Colonic mucosa (tissue), 4 donors: ENCODE measurements around the gene RTF1. TPM values are rescaled to one million over a fixed set of nuclear protein-coding genes. Genes with fewer than 3 reads are reported as not detected.
A peak's percentile ranks its signal among the peaks of the same experiment; 100 is the strongest.

ENCODE experiments used
- DNase-seq: peaks from one replicate; pipeline ENCODE4 v3.0.0-alpha.2; 2020
- H3K27ac ChIP-seq: fragments of 200-600 bp; one replicate; pipeline ENCODE4 v1.8.0; 2021
- H3K27me3 ChIP-seq: fragments of 200-600 bp; one replicate; pipeline ENCODE4 v1.8.0; 2021
- H3K36me3 ChIP-seq: fragments of 200-600 bp; one replicate; pipeline ENCODE4 v1.8.0; 2021
- H3K4me1 ChIP-seq: fragments of 200-600 bp; one replicate; pipeline ENCODE4 v1.8.0; 2021; ENCODE audit warnings: mild to moderate bottlenecking
- H3K4me3 ChIP-seq: fragments of 200-600 bp; one replicate; pipeline ENCODE4 v1.8.0; 2021
- H3K9ac ChIP-seq, 2 donors: one replicate each; pipeline ENCODE4 v1.7.0; 2013; ENCODE audit warnings: control low read depth in 2 of 2, low read depth in 2 of 2, low read length in 2 of 2
- H3K9me3 ChIP-seq: fragments of 200-600 bp; one replicate; pipeline ENCODE4 v1.8.0; 2021
- CTCF ChIP-seq: fragments of 200-600 bp; IDR thresholded peaks from one replicate; pipeline ENCODE4 v1.8.0; 2022; ENCODE audit warnings: antibody characterized with exemption, mild to moderate bottlenecking
- intact Hi-C: fragments of 100-400 bp; cut with DNase I; formaldehyde crosslinking; loops from one replicate; pipeline ENCODE4 v1.14.1; 2022
- total RNA-seq, 2 donors: library from RNA; stranded (reverse); fragmentation: NEBNext Ultra II Directional in 1 of 2; extraction: Animal tissue kit (Norgen Biotek cat#: 25700) in 1 of 2; gene quantifications; one replicate each; pipeline ENCODE4 v1.2.1, GENCODE V29; 2021
- donor health status: healthy.
- donor health status: DM: no; HTN: no; CAD: no.
- donor health status: DM: no; HTN: no; CAD: no.

Gene RTF1
- total RNA-seq, 2 donors from 2014 or later = 21.0 to 28.7 TPM

- Histone ChIP-seq H3K27me3 (peaks cover 20% of the 10 kb centered on the region), H3K9ac (no peak overlapping the region), H3K36me3 (no peaks in the 10 kb centered on the region), H3K4me3 (no peak overlapping the region), H3K27ac (no peak overlapping the region), H3K4me1 (peaks cover 4% of the 10 kb centered on the region), H3K9me3 (no peaks in the 10 kb centered on the region)
- no peak for DNase-seq
- TF ChIP-seq CTCF = peak; percentile 17
- intact Hi-C loops = no loop called here
Observed at GRCh38 chr15:41506796-41507341, 90.0 kb downstream of the RTF1 start.

- TF ChIP-seq CTCF = no peak
- Histone ChIP-seq H3K9me3 (no peaks in the 10 kb centered on the region), H3K9ac (peak overlapping the region in 1 of 2 donors; percentile 46), H3K27ac (peak overlapping the region; percentile 47), H3K27me3 (peaks cover 22% of the 10 kb centered on the region), H3K36me3 (no peaks in the 10 kb centered on the region), H3K4me3 (no peak overlapping the region), H3K4me1 (peaks cover 4% of the 10 kb centered on the region)
- DNase-seq = peak; percentile 82
- intact Hi-C loops = no loop called here
Observed at GRCh38 chr15:41507820-41508290, 91.0 kb downstream of the RTF1 start.

GRCh38 chr15:41510728-41511127 is 93.8 kb downstream of the RTF1 start:
- Histone ChIP-seq H3K9ac (peak overlapping the region in 1 of 2 donors; percentile 34), H3K9me3 (no peaks in the 10 kb centered on the region), H3K27me3 (peaks cover 23% of the 10 kb centered on the region), H3K27ac (no peak overlapping the region), H3K4me1 (peaks cover 12% of the 10 kb centered on the region), H3K36me3 (no peaks in the 10 kb centered on the region), H3K4me3 (peak overlapping the region; percentile 40)
- no peak for TF ChIP-seq CTCF
- no peak for DNase-seq
- intact Hi-C loops = loop anchor here (5.0 kb wide), 1 partner anchor 38 kb away; no protein-coding TSS in a partner anchor

GRCh38 chr15:41511331-41511898 is 94.5 kb downstream of the RTF1 start:
- TF ChIP-seq CTCF = no peak
- Histone ChIP-seq H3K27me3 (peaks cover 23% of the 10 kb centered on the region), H3K36me3 (no peaks in the 10 kb centered on the region), H3K4me1 (peaks cover 12% of the 10 kb centered on the region), H3K4me3 (peak overlapping the region; percentile 40), H3K27ac (no peak overlapping the region), H3K9ac (peak overlapping the region in 1 of 2 donors; percentile 39), H3K9me3 (no peaks in the 10 kb centered on the region)
- peak; percentile 56 for DNase-seq
- intact Hi-C loops = loop anchor here (5.0 kb wide), 1 partner anchor 39 kb away; no protein-coding TSS in a partner anchor

GRCh38 chr15:41511899-41512369 is 95.0 kb downstream of the RTF1 start:
- Histone ChIP-seq H3K27ac (no peak overlapping the region), H3K4me1 (peaks cover 12% of the 10 kb centered on the region), H3K9me3 (no peaks in the 10 kb centered on the region), H3K9ac (peak overlapping the region; percentile 39 to 73), H3K4me3 (peak overlapping the region; percentile 40), H3K36me3 (no peaks in the 10 kb centered on the region), H3K27me3 (peaks cover 23% of the 10 kb centered on the region)
- DNase-seq = peak; percentile 36
- intact Hi-C loops = loop anchor here (5.0 kb wide), 1 partner anchor 40 kb away; no protein-coding TSS in a partner anchor
- TF ChIP-seq CTCF = no peak
